AG09319 (cell line): ENCODE results near the gene CMTM4.

Source experiments
- DNase-seq: peaks from one replicate; pipeline ENCODE4 v3.0.0-alpha.2; 2010; ENCODE audit warnings: low read depth; ENCODE audit errors: extremely low read depth
- CTCF ChIP-seq: IDR thresholded peaks from 2 replicates; pipeline ENCODE4 v1.5.1; 2011; ENCODE audit warnings: low read depth, mild to moderate bottlenecking, inconsistent platforms, low read length, moderate library complexity

The CMTM4 gene

GRCh38 chr16:66682271-66682670 is 14.3 kb downstream of the CMTM4 start:
- DNase-seq = no peak
- TF ChIP-seq CTCF = no peak

- no peak for TF ChIP-seq CTCF
- no peak for DNase-seq
Observed at GRCh38 chr16:66681676-66682075, 14.9 kb downstream of the CMTM4 start.

- no peak for TF ChIP-seq CTCF
- no peak for DNase-seq
Observed at GRCh38 chr16:66678337-66678736, 18.2 kb downstream of the CMTM4 start.

GRCh38 chr16:66677836-66678235 is 18.7 kb downstream of the CMTM4 start:
- no peak for DNase-seq
- TF ChIP-seq CTCF = no peak

- no peak for DNase-seq
- TF ChIP-seq CTCF = no peak
Observed at GRCh38 chr16:66677179-66677578, 19.4 kb downstream of the CMTM4 start.

- no peak for TF ChIP-seq CTCF
- no peak for DNase-seq
Observed at GRCh38 chr16:66676599-66676998, 19.9 kb downstream of the CMTM4 start.

GRCh38 chr16:66673691-66674090 is 22.9 kb downstream of the CMTM4 start:
- TF ChIP-seq CTCF = no peak
- DNase-seq = no peak
